ENCODE data around the gene GRID2.

Gene GRID2

GRCh38 chr4:92714640-92715039, 410.9 kb downstream of the GRID2 start:
- no peak for DNase-seq (ENCODE audit: low read depth in 3 of 3)

DNA sequence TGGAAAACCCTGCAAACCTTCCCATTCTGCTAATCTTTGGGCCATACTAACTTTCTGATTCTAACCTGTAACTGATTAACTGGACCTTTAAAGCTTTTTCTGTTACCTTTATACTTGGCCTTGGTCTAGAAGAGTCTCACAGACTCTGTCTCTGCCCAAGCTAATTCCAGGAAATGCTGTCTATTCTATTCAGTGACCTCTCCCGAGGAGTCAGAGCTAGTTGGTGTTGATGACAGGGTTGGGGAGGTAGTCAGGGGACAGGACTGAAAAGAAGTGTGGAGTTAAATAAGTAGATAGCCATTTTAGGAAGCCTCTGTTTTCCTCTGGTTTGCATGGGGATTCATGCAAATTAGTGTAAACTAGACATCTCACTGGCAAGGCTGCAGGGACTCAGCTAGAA, 429.5 kb downstream of the GRID2 start:
- no peak for DNase-seq (ENCODE audit: low read depth in 3 of 3)

DNA sequence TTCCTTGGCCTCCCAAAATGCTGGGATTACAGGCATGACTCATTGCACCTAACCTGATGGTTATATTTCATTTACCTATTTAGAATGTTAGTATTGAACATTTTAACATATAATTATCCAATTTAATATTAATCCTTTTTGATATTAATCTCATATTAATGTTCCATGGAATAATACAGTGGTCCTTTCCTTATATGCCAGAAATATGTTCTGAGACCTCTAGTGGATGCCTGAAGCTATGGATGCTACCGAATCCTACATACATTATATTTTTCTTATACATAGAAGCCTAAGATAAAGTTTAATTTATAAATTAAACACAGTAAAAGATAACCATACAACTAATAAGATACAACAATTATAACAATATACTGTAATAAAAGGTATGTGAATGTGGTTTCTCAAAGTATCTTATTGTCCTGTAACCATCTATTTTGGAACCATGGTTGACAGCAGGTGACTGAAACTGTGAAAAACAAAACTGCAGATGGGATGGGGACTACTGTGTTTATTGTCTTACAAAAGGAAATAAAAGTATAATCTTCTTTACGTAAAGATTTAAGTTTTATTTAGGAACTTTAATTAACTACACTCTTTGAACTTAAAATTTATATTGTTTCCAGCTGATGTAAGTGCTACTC, 431.4 kb downstream of the GRID2 start:
- DNase-seq (ENCODE audit: low read depth in 3 of 3) = no peak

GRCh38 chr4:92760433-92760832, 456.7 kb downstream of the GRID2 start:
- no peak for DNase-seq (ENCODE audit: low read depth in 3 of 3)

DNA sequence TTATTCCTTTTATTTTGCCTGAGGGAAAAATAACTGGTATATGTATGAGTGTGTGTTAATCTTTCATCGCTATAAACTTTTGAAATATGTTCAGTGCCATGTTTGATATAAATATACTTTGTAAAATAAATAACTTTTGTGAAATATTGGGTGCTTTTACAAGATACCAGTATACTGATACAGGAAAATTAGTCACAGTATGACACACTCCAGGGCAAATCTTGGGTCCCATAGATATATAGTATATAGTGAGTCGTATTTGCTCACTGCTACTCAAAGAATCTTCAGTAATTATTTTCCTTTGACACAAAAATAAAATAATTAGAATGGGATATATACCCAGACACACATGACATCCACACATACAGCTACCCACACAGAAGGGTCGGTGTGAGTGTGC, 472.3 kb downstream of the GRID2 start:
- DNase-seq (ENCODE audit: low read depth in 3 of 3) = no peak

DNA sequence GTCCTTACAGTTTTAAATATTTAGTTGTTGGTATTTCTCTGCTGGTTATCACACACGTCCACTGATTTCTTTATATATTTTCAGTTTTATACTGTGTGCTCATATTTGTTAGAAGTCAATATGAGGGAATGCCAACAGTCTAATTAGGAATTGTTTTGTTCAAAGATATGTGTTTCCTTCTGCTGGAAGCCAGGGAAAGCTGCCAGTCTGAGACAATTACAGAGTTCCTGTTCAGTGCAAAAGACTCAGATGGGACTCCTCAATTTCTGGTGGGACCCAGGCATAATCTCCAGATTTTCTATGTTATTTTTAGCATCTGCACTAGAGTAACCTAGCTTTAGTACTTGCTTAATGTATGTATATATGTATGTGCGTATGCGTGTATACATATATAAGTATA, 486.0 kb downstream of the GRID2 start:
- DNase-seq (ENCODE audit: low read depth in 3 of 3) = no peak

DNA sequence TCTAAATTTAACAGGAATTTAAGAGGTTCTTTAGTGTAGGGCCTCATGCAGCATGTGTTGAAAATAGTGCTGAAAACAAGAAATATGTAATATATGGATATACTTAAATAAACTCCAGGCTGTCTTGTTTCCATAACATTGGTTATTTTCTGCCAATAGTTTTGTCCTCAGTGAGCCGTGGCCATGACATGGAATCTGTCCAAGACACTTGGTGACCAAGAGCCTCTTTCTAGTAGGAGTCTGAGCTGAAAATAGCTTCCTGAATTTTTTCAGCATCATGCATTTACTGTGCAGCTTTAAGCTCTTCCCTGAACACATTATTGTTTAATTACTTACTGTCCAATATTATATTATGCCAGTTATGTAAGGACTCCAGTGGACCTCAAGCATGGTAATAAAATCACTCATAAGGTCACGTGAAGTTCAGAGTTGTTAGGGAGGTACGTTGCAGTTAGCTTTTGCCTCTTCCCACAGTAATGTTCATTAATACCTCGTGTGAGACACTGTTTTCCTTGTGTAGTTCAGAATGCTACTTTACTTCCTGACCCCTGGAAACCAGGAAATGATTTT, 488.2 kb downstream of the GRID2 start:
- no peak for DNase-seq (ENCODE audit: low read depth in 3 of 3)

GRCh38 chr4:92809381-92809780, 505.6 kb downstream of the GRID2 start:
- DNase-seq (ENCODE audit: low read depth in 3 of 3) = no peak

DNA sequence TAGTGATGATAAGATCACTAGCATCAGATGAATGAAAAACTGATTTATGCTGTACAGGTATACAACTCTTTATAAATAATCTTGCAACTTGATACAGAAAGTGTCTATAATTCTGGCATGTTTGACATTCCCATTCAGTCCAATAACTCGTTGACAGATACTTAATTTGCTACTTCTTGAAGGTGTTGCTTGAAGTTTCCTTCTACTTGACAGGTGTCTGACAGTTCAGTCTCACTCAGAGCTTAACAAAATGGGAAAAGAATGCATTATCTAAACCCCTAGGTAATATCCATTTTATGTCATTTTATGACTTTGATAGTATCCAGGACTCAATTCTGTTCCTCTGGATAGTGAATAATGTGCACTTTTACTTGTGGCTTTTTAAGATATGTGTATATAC, 508.9 kb downstream of the GRID2 start:
- no peak for DNase-seq (ENCODE audit: low read depth in 3 of 3)

DNA sequence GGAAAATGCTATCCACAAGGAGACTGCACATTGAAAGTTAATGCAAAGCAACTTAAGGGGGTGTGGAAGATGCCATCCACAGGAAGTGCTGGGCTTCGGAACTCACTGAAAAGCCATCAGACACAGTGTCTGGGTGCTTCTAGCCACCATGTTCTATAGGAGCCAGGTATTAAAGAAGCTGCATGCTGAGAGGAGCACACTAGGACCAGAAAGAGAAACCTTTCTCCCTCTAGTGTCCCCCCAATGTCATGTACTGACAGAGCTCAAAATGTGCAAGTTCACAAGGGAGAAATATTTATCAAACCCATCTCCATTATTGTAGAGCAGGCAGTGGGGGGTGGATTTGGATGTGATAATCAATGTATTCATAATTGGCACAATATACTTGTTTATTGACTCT, 510.9 kb downstream of the GRID2 start:
- DNase-seq (ENCODE audit: low read depth in 3 of 3) = no peak

DNA sequence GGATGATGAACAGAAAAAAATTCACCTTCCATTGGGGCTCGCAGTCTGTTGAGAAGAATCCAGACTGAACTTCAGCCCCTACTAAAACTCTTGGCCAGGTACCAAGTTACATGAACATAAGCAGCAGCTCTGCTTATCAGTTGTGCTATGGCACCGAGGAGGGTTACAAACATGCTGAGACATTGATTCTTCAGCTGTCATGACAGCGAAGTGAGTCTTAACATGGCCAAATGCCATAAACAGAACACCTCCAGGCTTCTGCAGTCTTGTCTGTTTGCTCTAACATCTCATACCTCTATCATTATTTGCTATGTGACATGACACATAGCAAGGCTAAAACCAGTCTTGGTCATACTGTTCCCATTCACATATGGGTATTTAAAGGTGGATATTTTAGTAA, 521.5 kb downstream of the GRID2 start:
- no peak for DNase-seq (ENCODE audit: low read depth in 3 of 3)

DNA sequence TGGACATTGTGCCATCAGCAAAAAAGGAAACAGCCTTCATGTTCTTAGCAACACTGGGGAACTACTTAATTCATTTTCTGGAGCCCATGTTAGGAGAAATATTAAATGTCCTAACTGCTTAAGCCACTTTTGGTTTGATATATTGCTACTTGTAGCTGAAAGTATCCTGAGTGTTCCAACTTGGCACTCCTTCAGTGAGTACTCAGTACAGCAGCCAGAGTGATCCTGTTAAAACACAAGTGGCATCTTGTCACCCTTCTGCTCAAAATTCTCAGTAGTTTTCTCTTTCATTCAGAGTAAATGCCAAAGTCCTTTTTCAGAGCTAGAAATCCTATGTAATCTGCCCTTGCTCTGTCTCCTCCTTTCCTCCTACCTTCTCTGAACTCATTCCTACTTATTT, 522.0 kb downstream of the GRID2 start:
- DNase-seq (ENCODE audit: low read depth in 3 of 3) = no peak

GRCh38 chr4:92830771-92831170, 527.0 kb downstream of the GRID2 start:
- DNase-seq (ENCODE audit: low read depth in 3 of 3) = no peak

DNA sequence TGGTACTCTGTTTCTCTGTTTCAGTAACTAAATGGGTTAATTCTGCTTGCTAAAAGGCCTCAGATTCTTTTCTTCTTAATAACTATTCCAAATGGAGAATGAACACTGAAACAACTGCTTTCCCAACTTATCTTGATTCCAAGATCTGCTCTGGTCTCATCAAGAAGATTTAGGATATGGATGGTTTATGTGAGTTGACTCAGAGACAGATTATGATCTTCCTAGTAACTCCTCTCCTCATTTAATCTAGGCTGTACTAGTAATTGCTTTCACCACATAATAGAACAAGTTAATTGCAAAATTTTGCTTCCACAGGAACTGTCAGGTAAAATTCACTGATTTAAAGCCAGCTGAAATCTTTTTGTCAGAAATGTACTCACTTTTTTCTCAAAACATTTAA, 537.1 kb downstream of the GRID2 start:
- no peak for DNase-seq (ENCODE audit: low read depth in 3 of 3)

DNA sequence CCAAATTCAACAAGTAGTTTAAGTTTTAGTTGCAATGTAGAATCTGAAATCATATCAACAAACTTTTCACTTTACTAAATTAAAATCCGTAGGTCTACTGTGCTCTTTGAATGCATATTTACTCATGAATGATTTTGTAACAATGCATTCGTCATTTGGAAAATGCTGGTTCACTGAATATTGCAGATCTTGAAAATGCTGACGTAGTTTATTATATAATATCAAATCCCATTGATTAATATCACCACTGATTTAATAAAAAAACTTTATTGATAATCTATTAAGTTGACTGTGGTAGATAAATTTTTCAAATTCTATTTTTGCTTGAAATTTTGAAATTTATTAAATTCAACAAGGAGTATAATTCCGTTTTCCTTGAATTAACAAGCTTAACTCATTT, 540.0 kb downstream of the GRID2 start:
- DNase-seq (ENCODE audit: low read depth in 3 of 3) = no peak

GRCh38 chr4:92847026-92847425, 543.3 kb downstream of the GRID2 start:
- DNase-seq (ENCODE audit: low read depth in 3 of 3) = no peak

DNA sequence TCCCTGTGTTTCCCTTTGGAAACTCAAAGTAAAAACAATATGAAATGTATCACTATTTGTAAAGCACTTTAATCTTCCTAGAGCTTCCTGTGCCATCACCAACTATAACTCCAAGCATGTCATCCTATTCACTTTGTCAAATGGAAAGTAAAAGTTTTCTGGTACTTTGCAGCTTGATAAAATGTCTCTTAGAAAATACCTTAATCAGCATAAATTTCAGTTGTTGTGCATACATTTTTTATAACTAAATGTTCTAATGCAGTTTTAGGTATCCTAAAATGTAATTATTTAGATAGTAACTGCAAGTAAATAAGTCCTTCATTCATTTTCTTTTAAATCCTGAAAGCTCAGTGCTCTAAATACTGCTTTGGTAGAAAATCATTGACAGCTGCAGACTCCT, 558.7 kb downstream of the GRID2 start:
- DNase-seq (ENCODE audit: low read depth in 3 of 3) = no peak

DNA sequence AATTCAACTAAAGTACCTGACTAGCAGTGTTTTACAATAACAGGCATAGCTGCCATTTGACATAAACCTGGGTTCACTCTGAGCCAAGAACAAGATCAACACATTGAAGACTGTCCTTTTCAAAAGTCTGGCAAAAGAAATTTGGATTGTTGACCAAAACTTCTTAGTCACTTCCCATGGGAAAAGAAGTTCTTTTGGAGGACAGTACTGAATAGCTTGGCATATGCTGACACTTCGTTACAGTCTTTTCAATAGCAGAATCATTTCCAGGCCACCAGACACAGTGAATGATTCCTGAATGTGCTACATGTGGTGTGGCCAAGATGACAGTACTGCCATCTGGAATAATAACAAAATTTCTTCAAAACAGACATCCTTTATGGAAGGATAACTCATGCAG, 560.3 kb downstream of the GRID2 start:
- DNase-seq (ENCODE audit: low read depth in 3 of 3) = no peak

- DNase-seq (ENCODE audit: low read depth in 3 of 3) = no peak
Observed at GRCh38 chr4:92872604-92873003, 568.8 kb downstream of the GRID2 start.

DNA sequence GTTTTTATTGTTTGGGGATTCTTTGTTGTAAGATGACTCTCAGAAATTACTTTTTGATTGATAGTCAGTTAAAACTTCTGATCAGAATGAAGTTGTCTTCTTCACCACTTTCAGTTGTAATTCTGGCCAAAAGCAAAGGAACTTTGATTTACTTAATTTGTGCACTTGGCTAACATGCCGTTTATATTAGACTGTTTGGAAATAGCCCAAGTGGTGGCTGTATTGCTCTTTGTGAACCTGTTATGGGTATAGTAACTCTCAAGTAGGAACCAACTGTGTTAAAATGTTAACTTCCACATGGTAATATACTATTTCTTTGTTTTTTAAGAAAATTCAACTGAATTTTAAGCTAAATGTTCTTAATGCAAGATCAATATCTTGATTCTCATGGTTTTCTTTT, 581.9 kb downstream of the GRID2 start:
- no peak for DNase-seq (ENCODE audit: low read depth in 3 of 3)

DNA sequence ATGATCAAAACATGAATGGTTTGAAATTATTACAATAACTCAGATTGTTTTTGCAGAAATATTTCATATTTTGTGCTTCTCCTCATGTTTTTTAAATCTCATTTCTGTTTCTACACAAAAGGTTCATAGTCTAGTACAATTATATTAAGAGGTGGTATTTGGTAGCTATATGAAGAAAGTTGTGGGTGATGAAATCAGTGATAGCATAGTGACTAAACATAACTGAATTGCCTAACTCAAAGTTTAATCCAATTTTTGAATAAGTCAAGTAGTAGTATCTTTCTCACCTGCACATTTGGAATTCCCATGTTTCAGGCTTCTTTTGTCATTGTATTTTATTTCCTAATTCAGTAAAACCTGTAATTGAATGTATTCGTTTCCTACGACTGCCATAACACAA, 648.7 kb downstream of the GRID2 start:
- no peak for DNase-seq (ENCODE audit: low read depth in 3 of 3)

DNA sequence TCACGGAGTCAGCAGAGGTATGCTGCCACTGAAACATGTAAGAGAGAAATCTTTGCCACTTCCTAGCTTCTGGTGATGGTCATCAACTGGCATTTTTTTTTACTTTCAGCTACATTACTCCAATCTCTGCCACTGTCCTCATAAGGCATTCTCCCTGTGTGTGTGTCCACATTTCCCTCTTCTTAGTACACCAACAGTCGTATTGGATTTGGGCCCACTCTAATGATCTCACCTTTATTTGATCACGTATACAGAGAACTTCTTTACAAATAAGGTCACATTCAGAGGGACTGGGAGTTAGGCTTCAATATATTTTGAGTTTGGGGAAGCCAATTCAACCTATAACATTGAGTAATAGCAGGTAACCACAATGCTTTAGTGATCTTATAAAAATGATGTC, 649.1 kb downstream of the GRID2 start:
- DNase-seq (ENCODE audit: low read depth in 3 of 3) = no peak

GRCh38 chr4:92953462-92953861, 649.7 kb downstream of the GRID2 start:
- DNase-seq (ENCODE audit: low read depth in 3 of 3) = no peak

GRCh38 chr4:92961881-92962280, 658.1 kb downstream of the GRID2 start:
- DNase-seq (ENCODE audit: low read depth in 3 of 3) = no peak
